ENCODE measurements around the gene ZSWIM1. TPM values are rescaled to one million over a fixed set of nuclear protein-coding genes. Genes with fewer than 3 reads are reported as not detected.

The ZSWIM1 gene
- total RNA-seq, 1 donor from 2014 or later: 7.9 TPM

DNA sequence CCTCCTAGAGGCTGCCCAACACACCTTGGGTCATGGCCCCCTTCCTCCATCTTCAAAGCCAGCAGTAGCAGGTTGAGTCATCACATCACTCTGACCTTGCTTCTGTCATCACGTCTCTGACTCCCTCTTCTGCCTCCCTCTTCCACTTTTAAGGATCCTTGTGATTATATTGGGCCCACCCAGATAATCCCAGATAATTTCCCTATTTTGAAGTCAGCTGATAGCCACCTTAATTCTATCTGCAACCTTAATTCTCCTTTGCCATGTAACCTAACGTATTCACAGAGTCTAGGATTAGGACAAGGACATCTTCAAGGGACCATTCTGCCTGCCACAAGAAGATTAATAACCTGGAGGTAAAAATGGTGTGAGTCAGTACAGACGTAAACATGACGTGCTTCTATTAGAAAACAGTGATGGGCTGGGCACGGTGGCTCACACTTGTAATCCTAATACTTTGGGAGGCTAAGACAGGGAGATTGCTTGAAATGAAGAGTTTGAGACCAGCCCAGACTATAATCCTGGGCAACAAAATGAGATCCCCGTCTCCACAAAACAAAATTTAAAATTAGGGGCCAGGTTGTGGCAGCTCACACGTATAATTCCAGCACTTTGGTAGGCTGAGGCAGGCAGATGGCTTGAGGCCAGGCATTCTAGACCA is 20.3 kb upstream of the ZSWIM1 start:
- Mint-ChIP-seq H3K36me3 (ENCODE audit: low read depth) (peaks cover 3% of the 10 kb centered on the region), H3K4me3 (ENCODE audit: unreplicated experiment) (no peak overlapping the region), H3K4me1 (ENCODE audit: low read depth) (peaks cover 43% of the 10 kb centered on the region), H3K27ac (ENCODE audit: unreplicated experiment) (no peak overlapping the region), H3K27me3 (ENCODE audit: low read depth) (no peaks in the 10 kb centered on the region), H3K9me3 (ENCODE audit: low read depth) (no peaks in the 10 kb centered on the region)
- TF ChIP-seq, protein P1, sequence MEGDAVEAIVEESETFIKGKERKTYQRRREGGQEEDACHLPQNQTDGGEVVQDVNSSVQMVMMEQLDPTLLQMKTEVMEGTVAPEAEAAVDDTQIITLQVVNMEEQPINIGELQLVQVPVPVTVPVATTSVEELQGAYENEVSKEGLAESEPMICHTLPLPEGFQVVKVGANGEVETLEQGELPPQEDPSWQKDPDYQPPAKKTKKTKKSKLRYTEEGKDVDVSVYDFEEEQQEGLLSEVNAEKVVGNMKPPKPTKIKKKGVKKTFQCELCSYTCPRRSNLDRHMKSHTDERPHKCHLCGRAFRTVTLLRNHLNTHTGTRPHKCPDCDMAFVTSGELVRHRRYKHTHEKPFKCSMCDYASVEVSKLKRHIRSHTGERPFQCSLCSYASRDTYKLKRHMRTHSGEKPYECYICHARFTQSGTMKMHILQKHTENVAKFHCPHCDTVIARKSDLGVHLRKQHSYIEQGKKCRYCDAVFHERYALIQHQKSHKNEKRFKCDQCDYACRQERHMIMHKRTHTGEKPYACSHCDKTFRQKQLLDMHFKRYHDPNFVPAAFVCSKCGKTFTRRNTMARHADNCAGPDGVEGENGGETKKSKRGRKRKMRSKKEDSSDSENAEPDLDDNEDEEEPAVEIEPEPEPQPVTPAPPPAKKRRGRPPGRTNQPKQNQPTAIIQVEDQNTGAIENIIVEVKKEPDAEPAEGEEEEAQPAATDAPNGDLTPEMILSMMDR (IDR thresholded peaks at IDR 0.05): no peak
- no peak for DNase-seq (ENCODE audit: low spot score)

DNA sequence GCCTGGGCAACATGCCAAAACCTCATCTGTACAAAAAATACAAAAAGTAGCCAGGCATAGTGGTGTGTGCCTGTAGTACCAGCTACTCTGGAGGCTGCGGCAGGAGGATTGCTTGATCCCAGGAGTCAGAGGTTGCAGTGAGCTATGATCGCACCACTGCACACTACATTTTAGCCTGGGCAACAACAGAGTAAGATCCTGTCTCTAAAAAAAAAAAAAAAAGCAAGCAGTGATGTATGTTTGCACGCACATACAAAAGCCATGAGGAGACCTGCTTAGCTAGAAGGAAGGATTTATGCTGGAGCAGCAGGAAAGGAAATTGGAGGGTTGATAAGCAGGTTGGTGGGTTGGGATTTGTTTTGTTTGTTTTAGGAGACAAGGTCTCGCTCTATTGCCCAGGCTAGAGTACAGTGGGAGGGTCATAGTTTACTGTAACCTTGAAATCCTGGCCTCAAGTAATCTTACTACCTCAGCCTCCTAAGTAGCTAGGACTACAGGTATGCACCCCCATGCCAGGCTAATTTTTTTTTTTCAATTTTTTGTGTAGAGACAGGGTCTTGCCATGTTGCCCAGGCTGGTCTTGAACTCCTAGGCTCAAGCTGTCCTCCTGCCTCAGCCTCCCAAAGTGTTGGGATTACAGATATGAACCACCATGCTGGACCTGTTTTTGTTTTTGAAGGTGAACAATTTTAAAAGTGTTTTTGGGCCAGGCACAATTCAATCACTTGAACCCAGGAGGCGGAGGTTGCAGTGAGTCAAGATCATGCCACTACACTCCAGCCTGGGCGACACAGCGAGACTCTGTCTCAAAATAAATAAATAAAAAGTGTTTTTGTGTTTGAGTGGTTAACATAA is 19.6 kb upstream of the ZSWIM1 start:
- Mint-ChIP-seq H3K36me3 (ENCODE audit: low read depth) (peaks cover 3% of the 10 kb centered on the region), H3K4me3 (ENCODE audit: unreplicated experiment) (no peak overlapping the region), H3K9me3 (ENCODE audit: low read depth) (no peaks in the 10 kb centered on the region), H3K27ac (ENCODE audit: unreplicated experiment) (no peak overlapping the region), H3K4me1 (ENCODE audit: low read depth) (peaks cover 35% of the 10 kb centered on the region), H3K27me3 (ENCODE audit: low read depth) (no peaks in the 10 kb centered on the region)
- TF ChIP-seq, protein P1 (IDR thresholded peaks at IDR 0.05): no peak
- no peak for DNase-seq (ENCODE audit: low spot score)

DNA sequence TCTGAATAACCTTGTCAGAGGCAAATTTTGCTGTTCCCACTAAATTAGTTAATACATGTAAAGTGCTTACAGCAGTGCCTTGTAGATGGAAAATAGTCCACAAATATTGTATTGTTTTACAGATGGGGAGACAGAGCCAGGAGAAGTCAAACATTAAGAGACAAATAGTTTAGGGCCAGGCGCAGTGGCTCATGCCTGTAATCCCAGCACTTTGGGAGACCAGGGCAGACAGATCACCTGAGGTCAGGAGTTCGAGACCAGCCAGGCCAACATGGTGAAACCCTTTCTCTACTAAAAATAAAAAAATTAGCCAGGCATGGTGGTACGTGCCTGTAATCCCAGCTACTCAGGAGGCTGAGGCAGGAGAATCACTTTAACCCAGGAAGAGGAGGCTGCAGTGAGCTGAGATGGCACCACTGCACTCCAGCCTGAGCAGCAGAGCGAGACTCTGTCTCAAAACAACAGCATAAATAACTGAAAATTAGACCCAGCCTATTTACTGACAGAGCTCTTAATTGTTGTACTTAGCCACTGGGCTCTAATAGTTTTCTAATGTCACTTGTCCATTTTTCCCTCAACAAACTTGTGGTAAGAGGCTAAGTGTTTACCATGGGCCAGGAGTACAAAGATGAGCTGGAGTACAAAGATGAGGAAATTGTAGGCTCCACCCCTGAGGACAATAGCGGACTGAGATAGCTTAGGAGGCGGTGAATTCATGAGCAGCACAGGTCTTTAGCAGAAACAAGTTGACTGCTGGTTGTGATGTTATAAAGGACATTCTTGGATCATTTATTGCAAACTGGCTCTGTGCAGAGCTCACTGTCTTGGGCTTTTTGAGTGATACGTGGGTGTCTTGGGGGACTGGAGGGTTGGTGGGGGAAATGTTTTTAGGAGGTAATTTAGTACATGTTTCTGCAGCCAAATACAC is 17.2 kb upstream of the ZSWIM1 start:
- no peaks in the 10 kb centered on the region for H3K9me3 Mint-ChIP-seq (ENCODE audit: low read depth)
- DNase-seq (ENCODE audit: low spot score): no peak
- H3K4me3 Mint-ChIP-seq (ENCODE audit: unreplicated experiment): no peak overlapping the region
- TF ChIP-seq, protein P1 (IDR thresholded peaks at IDR 0.05): no peak
- peaks cover 26% of the 10 kb centered on the region for H3K4me1 Mint-ChIP-seq (ENCODE audit: low read depth)
- peaks cover 3% of the 10 kb centered on the region for H3K36me3 Mint-ChIP-seq (ENCODE audit: low read depth)
- H3K27ac Mint-ChIP-seq (ENCODE audit: unreplicated experiment): no peak overlapping the region
- no peaks in the 10 kb centered on the region for H3K27me3 Mint-ChIP-seq (ENCODE audit: low read depth)

DNA sequence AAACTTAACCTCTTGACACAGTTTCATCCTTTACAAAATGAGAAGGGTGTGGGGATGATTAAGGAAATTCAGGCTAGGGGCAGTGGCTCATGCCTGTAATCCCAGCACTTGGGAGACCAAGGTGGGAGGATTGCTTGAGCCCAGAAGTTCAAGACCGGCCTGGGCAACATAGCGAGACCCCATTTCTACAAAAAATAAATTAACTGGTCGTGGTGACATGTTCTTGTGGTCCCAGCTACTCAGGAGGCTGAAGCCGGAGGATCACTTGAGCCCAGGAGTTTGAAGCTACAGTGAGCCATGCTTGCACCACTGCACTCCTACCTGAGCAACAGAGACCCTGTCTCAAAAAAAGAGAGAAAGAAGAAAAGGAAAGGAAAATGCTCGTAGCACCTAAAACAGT is 14.6 kb upstream of the ZSWIM1 start:
- DNase-seq (ENCODE audit: low spot score): no peak
- Mint-ChIP-seq H3K4me3 (ENCODE audit: unreplicated experiment) (no peak overlapping the region), H3K4me1 (ENCODE audit: low read depth) (peaks cover 8% of the 10 kb centered on the region), H3K36me3 (ENCODE audit: low read depth) (no peaks in the 10 kb centered on the region), H3K27ac (ENCODE audit: unreplicated experiment) (no peak overlapping the region), H3K27me3 (ENCODE audit: low read depth) (no peaks in the 10 kb centered on the region), H3K9me3 (ENCODE audit: low read depth) (no peaks in the 10 kb centered on the region)
- TF ChIP-seq, protein P1 (IDR thresholded peaks at IDR 0.05): no peak
